Suppressor macrophage treated with lipopolysaccharide for 4 hours (primary cell): ENCODE measurements around the gene CREB3.

Experiments
- DNase-seq: peaks from one replicate; pipeline ENCODE4 v3.0.0-alpha.2; 2020

The CREB3 gene

DNA sequence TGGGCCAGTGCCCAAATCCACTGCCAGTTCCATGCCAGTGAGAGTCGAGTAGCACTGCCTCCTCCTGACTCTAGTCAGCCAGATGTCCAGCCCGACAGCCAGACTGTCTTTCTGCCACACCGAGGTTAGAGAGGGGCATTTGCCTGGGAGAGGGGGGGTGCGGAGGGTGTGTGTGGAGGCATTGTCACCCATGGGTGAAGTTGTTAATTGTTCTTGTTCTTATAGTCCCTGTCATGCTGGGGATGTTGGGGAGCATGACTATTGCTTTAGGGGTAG is 17.7 kb downstream of the CREB3 start:
- no peak for DNase-seq

DNA sequence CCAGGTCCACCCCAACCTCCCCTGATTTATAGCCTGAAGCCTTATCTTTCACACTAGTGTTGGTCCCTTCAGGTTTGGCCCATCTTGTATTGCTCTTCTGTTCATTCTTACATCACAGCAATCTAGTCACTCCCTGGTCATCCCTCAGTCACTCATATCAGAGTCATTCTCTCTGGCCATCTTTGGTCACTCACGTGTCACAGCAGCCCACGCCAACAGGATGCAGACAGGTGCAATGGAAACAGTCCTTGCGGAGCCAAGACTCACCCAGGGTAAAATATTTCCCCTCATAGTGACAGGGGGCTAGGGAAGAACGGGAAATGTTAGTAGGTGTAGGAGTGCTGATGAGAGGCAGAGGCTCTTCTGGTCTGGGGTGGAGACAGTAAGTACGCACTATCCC is 21.0 kb downstream of the CREB3 start:
- DNase-seq, result no peak

DNA sequence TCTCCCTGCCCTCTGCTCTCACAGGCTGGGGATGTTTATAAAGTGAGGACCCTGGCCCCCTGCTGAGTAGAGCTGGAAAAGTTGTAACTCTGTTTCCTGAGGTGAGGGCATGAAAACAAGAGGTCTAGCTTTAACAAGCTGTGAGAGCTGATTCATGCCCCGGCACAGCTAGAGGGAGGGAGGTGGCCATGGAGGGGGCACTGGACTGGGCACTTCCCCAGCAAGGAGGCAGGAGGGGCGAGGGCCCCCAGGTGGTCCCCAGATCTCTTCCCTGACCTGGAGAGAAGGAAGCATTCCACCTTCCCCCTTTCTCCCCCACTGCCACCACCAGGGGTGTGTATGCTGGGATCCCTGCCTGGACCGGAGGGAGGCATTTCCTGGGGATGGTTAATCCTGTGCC is 21.8 kb downstream of the CREB3 start, which contains the start of gene MSMP:
TSS of gene MSMP (minus strand) at position 13 of the 400 bp plus-strand sequence. CDS start 147 bp downstream, outside the sequence.
- no peak for DNase-seq

DNA sequence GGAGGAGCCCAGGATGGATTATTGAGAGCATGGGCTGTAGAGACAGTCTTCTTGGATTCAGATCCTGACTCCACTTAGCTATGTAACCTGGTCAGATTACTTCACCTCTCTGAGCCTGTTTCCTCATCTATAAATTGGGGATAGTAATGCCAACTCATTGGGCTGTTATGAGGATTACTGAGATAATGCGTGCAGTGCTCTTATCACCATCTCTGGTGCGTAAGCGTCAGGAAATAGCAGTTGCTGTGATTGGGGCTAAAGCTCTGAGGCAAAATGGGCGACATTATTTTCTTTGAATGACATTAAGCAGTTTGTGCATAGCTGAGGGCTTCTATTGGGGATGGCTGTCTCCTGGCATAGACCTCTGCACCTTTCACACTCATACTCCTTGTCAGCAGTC is 22.6 kb downstream of the CREB3 start:
- no peak for DNase-seq

DNA sequence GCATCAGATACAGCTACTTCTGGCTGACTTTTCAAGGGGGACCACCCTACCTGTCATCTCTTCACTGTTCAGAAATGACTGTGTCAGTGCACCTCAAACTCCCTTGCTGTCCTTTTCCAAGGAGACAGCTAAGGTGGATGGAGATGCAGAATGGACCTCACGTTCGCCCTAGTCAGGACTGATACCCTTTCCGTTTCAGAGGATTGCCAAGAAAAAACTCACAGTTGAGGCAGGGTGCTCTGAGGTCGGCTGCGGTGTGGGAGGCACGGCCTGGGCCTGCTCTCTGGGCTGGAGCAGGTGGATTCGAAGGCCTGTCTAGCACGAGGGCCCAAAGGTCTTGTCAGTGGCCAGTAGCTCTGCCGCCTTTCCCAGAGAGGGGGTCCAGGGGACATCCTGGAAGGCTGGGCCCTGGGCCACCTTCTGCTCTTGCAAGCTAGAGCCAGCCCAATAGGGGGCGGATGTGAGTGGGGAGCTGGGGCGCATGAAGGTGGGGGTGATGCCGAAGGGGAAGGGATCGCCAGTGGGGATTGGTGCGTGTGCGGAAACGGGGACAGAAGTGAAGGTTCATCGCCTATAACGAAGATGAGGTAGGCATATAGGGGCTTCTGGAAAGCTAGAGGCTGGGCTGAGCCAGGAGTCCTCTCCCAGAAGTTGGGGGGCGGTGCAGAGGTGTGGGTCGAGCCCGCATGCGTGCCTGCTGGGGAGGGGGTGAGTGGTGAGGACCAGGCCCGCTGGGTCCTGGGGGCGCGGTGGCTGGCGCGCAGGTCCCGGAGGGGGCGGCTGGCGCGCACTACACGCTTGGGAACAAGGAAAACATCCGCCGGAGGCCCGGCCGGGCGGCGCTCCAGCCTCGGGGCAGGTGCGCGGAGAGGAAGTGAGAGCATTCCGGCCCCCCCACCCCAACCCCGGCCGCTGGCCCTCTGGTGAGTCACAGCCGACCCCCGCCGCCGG is 24.1 kb downstream of the CREB3 start:
- peak; percentile 12 for DNase-seq

DNA sequence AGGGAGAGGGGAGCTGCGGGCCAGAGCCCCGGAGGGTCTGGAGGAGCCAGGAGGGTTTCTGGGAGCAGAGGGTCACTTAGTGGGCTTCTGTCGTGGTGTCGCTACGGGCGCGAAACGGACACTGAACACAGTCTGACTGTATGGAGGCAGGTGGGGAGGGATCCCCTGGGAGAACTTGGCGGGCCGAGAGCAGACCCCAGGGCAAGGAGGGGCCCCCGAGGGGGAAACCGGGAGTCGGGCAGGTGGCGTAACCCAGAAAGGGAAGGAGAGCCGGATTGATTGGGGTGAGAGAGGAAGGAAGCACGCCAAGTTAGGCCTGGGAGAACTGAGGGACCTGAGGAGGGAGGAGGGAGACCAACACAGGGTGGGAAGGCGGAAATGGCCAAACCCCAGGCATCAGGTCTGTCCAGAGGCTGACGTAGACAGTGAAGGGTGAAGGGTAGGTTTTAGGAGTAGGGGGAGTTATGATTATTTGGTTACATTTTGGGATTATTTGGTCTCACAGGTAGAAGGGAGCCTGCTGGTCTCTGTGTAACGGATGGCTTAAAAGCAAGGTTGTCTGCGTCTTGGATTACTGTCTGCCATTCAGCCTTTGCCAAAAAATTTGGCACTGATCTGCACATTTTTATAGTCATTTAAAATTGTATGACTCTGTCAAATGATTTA is 24.9 kb downstream of the CREB3 start:
- DNase-seq, result no peak

DNA sequence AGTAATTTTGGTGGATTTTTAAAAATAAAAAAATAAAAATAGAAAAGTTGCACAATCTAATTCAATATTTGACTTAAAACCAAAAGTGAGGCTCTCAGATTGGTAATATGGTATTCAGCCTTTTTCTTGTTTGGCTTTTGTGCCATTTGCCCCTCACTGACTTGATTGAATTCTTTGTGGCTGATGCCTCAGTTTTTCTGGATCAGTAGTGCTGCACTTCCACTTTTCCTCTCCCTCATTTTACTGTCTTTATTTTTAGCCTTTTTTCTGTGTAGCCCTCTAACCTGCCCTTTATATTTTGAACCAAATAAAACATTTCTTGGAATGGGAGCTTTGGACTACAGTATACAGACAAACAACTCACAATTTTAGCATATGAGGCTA is 25.4 kb downstream of the CREB3 start:
- DNase-seq, result no peak

DNA sequence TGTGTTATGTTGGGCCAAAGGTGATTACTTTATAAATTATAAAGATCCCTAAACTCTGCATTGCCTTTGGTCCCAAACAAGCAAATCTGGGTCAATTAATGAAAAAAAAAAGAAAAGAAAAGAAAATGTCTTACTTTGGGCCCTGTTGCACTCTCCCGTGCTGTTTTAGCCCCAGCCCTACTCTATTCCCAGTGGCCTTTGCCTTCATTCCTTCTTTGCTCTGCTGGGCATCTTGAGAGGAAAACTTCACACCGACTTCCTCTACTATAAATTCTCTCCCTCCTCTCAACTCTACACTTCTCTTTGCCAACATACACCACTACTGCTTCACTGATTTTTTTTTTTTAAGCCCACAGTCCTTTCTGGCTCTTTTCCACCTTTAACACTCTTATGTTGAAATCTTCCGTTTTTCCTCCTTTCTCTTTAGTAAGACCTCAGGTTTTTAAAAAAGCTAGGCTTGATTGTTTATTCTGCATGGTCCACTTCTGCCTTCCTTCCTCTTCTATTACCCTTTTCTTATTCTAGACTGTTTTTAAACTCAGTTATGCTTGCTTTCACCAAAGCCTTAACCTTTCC is 26.1 kb downstream of the CREB3 start:
- DNase-seq, result no peak

DNA sequence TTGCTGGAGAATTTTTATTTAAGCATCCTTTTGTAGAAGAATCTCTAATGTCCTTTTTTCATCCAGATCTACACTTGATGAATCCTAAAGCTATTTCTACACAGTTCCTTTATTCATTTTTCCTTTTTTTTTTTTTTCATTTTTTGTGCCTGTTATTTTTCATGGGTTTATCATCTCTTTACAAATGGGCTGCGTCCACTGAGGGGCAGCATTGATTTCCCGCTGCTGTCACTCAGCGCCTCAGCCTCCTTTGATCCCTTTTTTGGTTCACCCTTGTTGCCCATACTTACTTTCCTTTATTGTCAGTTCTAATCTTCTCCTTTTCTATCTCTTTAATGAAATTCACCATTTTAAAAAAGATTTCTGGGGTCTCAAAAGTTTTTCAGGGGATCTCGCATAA is 27.3 kb downstream of the CREB3 start:
- DNase-seq, result no peak

DNA sequence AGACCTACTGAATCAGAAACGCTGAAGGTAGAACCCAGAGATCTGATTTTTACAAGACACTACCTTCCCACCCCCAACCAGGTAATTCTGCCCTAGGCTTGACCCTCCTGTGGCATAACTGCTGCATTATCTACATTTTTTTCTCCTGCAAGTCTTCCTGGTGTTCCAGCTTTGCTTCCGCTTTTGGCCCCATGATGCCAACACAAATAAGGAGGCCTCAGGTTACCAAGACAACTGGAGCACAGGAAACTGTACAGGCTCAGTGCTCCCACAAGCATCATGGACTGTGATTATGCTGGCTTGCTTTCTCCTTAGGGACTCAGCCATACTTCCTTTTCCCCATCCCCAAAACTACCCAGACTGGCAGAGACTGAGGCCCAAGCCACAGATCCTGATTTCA is 28.2 kb downstream of the CREB3 start:
- peak; percentile 27 for DNase-seq

DNA sequence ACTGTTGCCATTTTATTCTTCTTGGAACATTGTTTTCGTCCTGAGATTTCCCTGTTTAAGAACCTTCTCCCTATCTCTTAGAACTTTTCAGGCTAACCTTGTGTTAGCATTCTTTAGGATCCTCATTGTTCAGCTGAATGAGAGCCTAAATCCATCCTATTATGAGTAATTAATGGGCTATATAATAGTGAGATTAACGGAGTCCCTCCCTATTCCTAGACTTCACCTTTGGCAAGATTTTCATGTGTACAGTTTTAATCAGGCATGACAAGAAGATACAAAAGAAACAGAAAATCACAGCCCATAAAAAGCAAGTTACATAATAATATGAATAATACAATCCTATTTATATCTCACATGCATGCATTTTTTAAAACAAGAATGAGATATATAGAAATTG is 30.7 kb downstream of the CREB3 start:
- DNase-seq, result no peak

DNA sequence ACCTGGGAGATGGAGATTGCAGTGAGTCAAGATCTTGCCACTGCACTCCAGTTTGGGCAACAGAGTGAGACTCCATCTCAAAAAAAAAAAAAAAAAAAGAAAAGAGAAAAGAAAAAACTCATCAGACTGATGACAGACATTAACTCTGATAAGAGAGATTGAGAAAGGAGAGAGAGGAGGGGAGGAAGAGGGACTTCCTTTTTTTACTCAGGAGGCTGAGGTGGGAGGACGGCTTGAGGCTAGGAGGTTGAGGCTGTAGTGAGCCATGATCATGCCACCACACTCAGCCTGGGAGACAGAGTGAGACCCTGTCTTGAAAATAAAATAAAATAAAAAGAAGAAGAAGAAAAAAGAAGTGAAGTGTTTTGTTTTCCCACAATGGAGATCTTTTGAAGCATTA is 31.3 kb downstream of the CREB3 start:
- DNase-seq, result no peak

DNA sequence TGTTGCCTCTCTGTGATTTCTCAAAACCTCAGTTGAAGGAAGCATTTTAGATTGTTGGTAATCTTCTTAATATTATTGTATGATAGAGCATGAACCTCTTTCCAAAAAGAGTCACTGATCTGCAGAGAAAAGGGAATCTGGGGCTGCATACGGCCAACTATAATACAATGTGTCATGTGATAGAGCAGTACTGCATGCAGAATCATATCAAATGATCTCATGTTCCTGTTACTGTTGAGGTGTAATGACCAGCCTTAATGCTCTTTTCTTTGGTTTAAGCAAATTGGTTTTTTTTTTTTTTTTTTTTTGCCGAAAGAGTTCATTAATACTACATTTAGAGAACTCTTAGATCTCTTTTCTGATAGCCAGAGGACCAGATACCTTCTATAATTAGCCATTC is 34.5 kb downstream of the CREB3 start:
- DNase-seq, result no peak

DNA sequence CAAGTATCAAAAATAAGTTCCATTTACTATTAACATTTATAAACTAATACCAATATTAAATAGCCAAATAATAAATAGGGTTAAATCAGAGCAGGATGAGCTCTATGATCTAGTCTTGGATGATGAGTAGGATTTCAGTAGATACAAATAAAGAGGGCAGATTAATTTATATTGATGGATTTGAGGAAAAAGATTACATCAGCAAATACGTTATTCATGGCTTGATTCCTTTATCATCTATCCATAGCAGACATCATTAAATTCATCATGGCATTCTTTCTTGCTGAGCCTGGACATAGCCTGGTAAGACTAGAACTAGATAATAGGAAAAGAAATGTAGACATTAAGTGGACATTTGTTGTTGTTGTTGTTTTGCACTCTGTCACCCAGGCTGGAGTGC is 35.0 kb downstream of the CREB3 start:
- no peak for DNase-seq

DNA sequence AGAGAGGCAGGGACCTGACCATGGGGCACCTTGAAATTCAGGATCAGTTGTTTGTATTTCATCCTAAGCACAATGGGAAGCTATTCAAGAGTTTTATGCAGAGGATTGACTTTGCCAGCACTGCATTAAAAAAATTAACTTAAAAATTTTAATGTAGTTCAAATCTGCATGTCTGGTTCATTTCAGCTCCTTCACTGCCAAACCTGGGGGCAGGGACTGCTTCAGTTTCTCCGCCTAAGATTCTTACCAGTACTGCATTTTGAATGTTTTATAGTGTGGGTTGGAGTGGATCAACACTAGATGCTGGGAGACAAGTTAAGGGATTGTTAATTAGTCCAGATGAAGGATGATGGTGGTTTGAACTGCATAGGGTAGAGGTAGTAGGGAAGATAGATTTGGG is 37.3 kb downstream of the CREB3 start:
- no peak for DNase-seq

DNA sequence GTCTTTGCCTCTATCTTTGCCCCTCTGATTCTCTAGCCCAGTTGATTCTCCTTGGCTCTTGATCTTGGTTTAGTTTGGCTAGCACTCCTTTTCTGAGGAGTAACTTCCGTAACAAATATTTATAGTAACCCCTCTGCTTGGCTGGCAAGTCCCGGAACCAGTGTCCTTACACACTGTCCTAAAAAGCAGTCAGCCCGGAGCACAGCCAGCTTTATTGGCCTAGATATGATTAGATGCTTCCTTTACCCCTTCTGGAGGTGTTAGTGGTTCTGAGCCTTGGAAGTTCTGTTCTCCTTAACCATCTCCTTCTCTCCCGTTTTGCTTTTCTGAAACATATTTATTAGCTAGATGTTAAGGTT is 38.6 kb downstream of the CREB3 start:
- DNase-seq, result no peak

DNA sequence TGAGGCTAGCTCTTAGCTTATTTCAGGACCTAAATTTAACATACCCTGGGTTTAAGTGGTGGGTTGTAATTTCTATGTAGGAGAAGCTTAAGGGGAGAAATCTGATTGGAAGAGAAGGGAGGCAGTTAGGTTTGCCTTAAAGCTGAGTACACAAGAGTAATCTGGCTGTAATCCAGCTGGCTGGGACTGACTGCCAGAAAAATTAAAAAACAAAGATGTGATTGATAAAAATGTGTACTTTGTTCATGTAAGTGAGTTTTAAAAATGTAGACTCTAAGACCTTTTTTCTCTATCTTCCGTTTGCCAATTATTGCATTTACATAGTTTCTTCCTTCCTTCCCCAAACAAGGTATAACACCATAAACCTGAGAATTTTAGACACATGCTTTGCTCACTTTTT is 39.1 kb downstream of the CREB3 start:
- no peak for DNase-seq

DNA sequence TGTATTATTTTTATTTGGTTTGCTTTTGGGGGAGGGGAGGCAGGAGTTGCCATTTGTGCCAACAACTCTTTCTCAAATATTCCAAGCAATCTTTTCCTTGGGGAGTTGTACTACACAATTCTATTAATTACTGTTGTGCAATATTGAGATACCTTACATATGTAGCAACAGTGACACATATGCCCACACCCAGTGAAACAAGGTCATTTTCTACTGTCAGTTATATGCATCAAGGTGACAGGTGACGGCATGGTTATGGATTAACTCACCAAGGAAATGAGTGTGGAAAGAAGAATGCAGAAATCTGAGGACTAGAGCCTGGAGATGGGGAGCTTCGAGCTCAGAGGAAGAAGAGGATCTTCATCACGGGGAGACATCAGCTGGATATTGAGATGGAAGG is 39.5 kb downstream of the CREB3 start:
- DNase-seq, result no peak

DNA sequence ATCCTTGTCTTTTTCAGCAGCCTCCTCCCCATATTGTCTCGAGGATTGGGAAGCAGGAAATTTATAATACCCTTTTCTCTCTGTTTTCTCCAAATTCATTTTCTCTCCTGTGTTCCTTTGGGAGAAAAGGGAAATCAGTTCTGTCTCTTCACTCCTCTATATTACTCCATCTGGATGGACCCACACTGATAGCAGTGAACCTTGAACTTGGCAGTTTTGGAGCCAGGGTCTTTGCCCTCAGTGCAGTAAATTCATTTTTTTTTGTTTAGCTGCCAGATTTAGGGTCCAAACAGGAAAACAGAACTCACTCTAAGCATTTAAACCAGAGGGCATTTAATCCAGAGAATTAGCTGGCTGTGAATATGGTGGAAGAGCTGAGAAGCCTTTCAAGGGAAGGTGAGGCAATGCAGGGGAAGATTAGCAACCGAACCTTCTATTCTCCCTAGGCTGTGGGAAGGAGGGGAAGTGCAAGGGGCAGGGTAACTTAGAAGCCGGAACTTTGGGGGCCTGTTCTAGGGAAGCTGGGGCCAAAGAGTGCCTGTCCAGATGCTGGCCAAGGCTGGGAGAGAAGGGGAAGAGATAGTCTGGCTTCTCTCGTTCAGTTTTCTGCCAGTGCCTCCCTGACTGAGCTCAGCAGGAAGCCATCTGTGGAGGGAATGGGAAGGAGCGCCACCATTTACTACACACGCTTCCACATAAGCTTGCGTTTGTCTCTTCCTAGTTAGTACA is 42.6 kb downstream of the CREB3 start:
- peak; percentile 51 for DNase-seq

DNA sequence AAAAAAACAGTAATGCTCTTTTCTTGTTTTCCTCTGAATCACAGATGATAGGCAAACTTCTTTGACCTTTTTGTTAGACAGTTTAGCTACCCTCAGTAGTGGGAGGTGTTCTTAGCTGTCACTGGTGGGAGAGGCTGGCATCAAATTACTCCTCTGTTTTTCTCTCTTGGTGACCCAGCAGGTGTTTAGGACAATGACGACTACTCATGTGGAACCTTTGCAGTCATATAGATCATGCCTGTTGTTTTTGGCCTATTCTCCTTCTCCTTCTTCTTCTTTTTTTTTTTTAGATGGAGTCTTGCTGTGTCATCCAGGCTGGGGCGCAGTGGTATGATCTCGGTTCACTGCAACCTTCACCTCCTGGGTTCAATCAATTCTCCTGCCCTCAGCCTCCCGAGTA is 43.6 kb downstream of the CREB3 start:
- no peak for DNase-seq

DNA sequence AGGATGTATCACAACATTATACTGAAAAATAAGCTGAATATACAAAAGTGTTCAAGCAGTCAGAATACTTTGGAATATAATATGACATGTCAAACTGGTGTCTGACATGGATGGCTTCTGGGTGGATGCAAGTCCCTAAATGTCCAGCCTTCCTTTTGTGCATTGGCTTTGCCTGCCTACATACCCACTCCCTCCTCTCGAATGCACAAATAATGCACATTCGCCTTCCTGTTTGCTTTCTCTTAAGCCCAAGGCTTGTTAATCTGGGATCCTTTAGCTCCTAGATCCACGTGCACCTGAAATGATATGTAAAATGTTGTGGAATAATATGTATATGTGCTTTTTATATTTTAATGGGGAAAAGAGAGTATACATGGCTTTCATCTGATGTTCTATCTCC is 46.0 kb downstream of the CREB3 start:
- no peak for DNase-seq

DNA sequence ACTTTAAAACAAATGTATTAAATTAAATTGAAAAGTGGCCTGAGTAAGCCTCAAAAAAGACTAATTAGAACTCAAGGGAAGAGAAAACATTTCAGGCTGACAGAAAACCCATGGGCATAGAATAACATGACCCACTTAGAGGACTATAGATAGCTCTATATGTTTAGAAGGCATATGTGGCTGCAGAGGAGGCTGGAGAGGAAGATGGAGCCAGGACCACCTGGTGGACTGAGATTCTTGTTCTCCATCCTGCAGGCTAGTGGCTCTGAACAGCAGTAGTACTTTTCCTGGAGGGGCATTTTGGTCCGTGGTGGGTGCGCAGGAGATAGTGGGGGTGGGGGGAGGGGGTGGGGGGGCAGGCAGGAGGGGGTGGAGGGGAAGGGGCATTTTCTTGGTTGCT is 48.6 kb downstream of the CREB3 start:
- no peak for DNase-seq

DNA sequence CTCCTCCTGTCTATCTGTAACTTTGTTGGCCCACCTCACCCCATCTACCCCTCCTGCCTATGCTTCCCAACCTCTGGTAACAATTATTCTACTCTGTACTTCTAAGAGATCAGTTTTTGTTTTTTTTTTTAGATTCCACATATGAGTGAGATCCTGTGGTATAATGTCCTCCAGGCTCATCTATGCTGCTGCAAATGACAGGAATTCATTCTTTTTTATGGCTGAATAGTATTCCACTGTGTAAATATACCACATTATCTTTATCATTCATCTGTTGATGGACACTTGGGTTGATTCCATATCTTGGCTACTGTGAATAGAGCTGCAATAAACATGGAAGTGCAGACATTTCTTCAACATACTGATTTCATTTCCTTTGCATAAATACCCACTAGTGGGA is 51.0 kb downstream of the CREB3 start:
- DNase-seq, result no peak
